ENCODE measurements around the gene MOCOS.

MOCOS gene

GRCh38 chr18:36181441-36181840, 5.9 kb upstream of the MOCOS start:
- no peak for DNase-seq

DNA sequence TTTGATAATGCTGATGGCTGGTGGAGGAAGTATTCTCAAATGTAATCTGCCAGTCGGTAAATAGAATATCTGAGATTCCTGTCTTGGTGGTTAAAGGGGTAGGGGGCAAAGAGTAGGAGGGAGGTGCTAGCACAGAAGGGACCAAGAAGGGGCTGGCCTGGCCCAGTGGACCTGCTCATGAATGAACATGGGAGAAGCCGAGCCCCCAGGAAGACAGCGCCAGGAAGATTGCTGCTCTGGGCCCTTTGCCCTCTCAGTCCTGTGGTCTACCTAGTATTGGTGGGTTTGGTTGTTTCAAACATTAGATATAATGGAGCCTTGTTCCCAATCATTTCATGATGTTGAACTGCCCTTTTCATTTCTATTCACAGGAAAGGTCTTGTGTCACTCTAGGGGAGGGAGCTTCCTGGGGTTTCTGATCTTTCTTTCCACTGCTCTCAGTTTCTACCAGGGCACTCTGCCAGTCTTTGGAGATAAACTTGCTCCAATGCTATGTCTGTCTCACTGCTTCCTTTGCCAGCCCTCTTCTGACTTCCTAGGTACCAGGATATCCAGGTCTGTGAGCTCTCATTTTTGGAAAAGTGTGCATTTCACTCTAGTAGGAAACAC, 5.3 kb upstream of the MOCOS start:
- no peak for DNase-seq

- no peak for DNase-seq
Measured at GRCh38 chr18:36183033-36183432, 4.3 kb upstream of the MOCOS start.

DNA sequence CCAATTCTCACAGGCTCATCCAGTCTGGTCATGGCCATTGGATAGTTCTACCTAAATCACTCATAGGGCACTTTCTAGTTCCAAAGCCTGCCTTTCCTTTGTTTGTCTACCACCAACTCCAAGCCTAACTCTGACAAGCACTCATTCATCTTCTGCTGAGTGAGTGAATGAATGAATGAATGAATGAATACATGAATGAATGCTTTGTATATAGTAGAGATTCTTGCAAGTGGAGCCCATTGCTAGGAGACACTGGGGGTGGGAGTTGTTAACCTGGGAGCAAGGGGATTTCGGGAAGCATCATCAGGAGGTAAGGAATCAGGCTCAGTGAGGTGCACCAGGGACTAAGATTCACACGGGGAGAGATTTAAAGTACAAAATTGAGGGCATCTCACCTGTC, 3.3 kb upstream of the MOCOS start:
- no peak for DNase-seq

DNA sequence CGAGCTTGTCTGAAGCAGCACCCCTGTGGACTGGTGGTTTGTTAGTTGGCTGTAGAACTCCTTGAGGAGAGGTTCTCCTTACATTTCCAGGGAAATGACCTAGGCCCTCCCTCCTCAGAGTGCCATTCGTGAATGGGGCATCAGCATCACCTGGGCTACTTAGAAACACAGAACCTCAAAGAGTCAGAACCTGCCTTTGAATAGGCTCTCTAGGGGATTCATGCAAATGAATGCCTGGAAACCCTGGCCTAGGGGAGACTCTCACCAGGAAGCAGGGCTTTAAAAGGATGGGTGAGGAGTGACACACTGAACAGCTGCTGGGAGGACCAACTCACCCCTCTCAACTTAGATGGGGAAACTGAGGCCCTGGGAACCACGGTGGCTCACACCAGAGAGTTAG, 2.1 kb upstream of the MOCOS start:
- DNase-seq, result no peak

GRCh38 chr18:36185901-36186460, 1.3 kb upstream of the MOCOS start:
- DNase-seq, result no peak

DNA sequence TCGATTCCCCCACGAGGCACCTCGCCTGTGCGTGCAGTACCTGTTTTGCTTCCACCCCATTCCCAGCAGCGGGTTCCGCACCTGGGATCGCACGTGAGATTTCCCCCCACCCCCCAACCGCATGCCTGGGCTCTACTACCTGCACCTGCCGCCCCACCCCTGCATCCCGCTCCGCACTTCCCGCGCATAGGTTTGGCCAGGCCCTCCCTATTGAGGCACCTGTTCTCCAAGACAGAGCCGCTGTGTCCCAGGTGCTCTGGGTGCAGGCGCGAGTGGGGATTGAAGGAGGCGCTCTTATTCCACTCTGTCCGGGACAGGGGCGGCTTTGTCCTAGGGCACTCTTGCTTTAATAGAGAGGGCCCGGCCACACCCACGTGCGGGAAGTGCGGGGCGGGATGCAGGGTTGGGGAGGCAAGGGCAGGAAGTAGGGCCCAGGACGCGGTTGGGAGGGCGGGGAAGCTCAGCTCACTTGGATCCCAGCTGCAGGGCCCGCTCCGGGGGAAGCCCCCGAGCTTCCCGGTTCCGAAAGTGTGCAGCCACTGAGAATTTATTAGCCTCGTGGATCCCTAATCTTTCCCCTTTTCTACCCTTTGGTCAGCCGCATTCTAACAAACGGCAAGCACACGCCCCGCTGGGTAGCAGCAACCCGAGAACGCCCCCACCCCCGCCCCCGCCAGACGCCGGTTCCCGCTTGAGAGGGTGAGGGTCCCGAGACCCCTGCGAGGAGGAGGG, 670 bp upstream of the MOCOS start:
- no peak for DNase-seq

DNA sequence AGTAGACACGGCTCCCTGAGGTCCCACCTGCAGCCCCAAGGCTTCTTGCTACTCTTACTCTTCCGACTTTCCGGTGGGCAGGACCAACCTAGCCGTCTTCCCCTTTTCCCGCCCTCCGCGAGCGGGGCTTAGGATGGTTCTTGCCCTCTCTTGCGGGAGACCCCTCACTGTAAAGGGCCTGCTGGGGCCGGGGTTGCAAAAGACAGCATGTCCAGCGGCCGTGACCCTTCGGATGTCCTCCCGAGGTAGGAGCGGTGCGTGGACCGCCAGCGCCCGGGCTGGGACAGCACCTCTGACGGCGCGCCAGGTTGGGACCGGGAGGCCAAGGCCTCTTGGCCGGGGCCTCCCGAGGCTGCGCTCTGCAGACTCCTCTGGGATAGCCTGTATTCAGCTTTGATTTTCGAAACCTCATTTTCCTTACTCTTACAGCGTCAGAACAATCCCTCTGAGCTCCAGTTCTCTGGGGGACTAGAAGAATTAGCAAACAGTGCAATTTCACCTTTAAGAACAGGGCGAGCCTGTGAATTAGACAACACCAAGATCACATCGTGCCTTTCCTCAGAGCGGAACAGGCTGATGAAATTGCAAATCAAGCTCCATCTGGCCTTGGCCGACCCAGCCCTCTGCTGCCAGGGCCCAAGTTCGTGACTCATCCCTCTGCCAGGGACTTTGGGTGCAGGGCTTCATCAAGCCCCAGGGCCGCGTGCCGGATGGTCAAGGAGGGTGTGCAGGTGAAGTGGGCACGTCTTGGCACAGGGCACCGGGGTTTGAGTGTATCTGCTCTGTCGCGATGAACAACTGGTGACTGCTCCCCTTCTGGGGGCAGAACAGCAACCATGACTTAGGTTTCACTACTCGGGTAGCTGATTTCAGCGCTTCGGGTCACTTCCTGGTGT, 777 bp downstream of the MOCOS start:
- DNase-seq, result no peak

GRCh38 chr18:36188916-36189315, 1.6 kb downstream of the MOCOS start:
- no peak for DNase-seq

- DNase-seq, result no peak
Measured at GRCh38 chr18:36189486-36189885, 2.2 kb downstream of the MOCOS start.

DNA sequence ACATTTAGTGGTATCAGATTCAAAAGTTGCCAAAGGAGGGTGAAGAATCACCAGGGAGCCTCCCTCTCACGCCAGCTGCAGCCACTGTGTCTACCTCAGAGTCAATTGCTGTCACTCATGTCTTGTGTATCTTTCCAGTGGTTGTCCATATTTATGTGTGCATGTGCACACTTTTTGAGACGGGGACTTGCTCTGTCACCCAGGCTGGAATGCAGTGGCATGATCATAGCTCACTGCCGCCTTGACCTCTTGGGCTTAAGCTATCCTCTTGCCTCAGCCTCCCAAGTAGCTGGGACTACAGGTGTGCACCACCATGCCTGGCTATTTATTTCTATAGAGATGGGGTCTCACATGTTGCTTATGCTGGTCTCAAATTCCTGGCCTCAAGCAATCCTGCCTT, 4.0 kb downstream of the MOCOS start:
- no peak for DNase-seq

DNA sequence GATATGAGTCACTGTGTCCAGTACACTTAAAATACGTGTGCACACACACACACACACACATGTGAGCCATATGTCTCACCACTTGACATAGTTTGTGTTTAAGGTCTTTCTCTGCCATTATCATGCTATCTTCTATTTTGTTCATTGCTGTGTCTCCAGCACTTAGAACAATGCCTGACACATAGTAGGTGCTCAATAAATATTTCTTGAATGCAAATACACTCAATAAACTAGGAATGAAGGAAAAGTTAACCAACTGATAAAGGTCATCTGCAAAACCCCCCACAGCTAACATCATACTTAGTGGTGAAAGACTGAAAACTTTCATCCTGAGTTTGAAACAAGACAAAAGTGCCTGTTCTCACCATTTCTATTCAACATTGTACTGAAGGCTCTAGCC, 4.4 kb downstream of the MOCOS start:
- no peak for DNase-seq

- no peak for DNase-seq
Measured at GRCh38 chr18:36194600-36195315, 7.5 kb downstream of the MOCOS start.

- DNase-seq, result no peak
Measured at GRCh38 chr18:36195427-36196122, 8.3 kb downstream of the MOCOS start.

DNA sequence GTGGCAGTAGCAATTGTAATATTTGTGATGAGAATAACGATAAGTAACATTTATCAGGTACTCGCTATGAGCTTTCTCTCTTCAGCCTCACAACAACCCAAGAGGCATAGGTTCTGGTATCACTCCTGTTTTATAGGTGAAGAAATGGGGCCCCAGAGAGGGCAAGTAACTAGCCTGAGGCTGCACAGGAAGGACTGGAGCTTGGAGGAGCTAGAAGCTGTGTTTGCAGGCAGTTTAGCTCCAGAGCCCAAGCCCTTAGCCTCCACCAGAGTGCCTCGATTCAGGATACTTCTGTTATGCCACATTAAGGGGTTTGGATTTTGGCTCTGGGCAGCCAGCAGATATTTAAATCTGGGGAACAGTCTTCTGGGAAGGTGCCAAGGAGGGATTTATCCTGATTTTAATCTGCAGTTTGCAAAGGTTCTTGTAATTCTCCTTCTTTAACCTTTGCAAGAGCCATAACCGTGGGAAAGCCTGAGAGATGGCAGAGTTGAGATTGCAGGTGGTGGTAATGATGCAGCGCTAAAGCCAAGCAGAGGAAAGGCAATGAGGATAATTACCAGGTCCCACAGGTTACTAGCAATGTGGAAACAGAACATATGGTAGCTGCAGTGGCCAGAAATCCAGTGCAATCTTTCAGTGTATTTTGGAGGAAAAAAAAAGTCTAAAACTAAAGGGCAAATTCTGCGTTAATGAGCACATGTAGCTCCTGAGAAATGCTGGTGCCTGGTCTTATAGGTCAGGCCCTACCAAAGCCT, 9.1 kb downstream of the MOCOS start:
- no peak for DNase-seq

DNA sequence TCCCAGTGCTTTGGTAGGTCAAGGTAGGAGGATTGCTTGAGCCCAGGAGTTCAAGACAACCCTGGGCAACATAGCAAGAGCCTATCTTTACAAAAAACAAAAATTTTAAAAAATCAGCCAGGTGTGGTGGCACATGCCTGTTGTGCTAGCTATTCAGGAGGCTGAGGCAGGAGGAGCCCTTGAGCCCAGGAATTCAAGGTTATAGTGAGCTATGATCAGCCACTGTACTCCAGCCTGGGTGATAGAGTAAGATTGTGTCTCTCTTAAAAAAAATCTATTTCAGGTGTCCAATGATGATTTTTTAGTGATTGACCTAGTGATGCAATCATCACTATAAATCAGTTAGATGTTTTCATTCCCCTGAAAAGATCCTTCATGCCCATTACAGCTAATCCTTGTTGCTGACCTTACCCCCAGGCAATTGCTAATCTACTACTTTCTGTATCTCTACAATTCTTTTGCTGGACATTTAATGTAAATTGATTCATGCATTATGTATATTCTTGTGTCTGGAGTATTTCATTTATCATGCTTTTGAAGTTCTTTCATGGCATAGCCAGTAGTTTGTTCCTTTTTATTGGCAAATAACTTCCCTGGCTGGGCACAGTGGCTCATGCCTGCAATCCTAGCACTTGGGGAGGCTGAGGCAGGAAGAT, 10.3 kb downstream of the MOCOS start:
- no peak for DNase-seq

GRCh38 chr18:36199691-36200295, 12.5 kb downstream of the MOCOS start:
- no peak for DNase-seq

- no peak for DNase-seq
Measured at GRCh38 chr18:36200354-36200771, 13.1 kb downstream of the MOCOS start.

GRCh38 chr18:36201765-36202164, 14.5 kb downstream of the MOCOS start:
- DNase-seq, result no peak

DNA sequence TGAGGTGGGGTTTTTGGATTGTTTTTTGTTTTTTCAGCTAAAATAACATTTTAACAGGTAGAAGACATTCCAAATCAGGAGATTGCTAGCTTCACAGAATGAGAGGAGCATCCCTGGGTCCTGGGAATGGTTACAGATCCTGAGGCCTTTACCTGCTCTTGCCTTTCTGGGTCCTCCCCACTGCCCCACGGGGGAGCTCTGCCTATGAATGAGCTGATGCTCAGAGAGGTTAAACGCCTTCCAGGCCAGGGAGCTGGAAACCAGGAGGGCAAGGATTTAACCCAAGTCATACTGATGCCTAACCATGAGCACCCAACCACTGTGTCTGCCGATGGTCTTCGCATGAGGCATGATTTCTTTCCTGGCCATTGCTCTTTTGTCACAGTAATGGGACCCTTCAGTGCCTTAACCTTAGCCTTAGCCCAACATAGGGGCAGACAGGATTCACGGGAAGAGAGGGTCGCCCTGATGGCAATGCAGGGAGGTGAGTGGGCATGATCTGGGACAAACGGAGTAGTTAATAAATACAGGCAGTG, 16.1 kb downstream of the MOCOS start:
- DNase-seq, result no peak

Measured in activated CD4-positive, alpha-beta T cell treated with anti-CD3 and anti-CD28 coated beads, Interleukin-2, amount 50 U/mL, for 4 hours (primary cell).